GM12878 (cell line): ENCODE results near the gene USP4. TPM values are rescaled to one million over a fixed set of nuclear protein-coding genes. Genes with fewer than 3 reads are reported as not detected.

ENCODE experiments used
- ATAC-seq: fragments of 200-7000 bp; cut with Tn5 transposase; 3 replicates; pipeline ENCODE4 v1.9.1; 2020; ENCODE audit warnings: mild to moderate bottlenecking, moderate library complexity
- BruUV-seq: library from RNA; stranded (reverse); fragments of 400-500 nt; replicated peaks from 2 replicates; lab custom pipeline; 2021; lab: Mats Ljungman, UMichigan
- CTCF ChIA-PET: fragments of 300-600 bp; sonication (Branson Sonifier 250); formaldehyde crosslinking; extraction: SDS; loops from one replicate; lab custom pipeline; 2021; ENCODE audit warnings: inconsistent platforms; lab: Yijun Ruan, JAX
- POLR2A ChIA-PET: fragments of 350-600 bp; formaldehyde crosslinking; extraction: SDS; loops from one replicate; lab custom pipeline; 2021; ENCODE audit warnings: inconsistent platforms; lab: Charles Lee
- RAD21 ChIA-PET: fragments of 300-600 bp; sonication (Branson Sonifier 250); formaldehyde crosslinking; loops from one replicate; lab custom pipeline; 2023; ENCODE audit warnings: antibody characterized with exemption; ENCODE audit not compliant: unreplicated experiment; lab: Charles Lee
- SMC1A ChIA-PET: fragments of 300-600 bp; sonication (Branson Sonifier 250); formaldehyde crosslinking; loops from one replicate; lab custom pipeline; 2023; ENCODE audit not compliant: unreplicated experiment, uncharacterized antibody; lab: Charles Lee
- DNase-seq: peaks from one replicate; pipeline ENCODE4 v3.0.0-alpha.2; 2011; ENCODE audit warnings: low read depth, low spot score
- FAIRE-seq: peaks from 3 replicates; lab custom pipeline; 2011; peaks lifted over from hg19 to GRCh38; lab: Jason Lieb, UNC
- H2AFZ ChIP-seq: 2 replicates; pipeline ENCODE4 v1.6.0; 2011; ENCODE audit warnings: low read depth, low read length, control low read depth; ENCODE audit not compliant: control insufficient read depth
- H3K27ac ChIP-seq: 2 replicates; pipeline ENCODE4 v1.5.1; 2011; ENCODE audit warnings: control low read depth; ENCODE audit not compliant: control insufficient read depth, insufficient read depth
- H3K27me3 ChIP-seq, 2 experiments: replicated peaks in 1 of 2; 2 replicates each; pipeline versions ENCODE4 v1.6.0 to v1.6.1; 2011; ENCODE audit warnings: low read length in 1 of 2; ENCODE audit not compliant: control insufficient read depth in 2 of 2, insufficient read depth in 2 of 2
- H3K36me3 ChIP-seq, 2 experiments: 2 replicates each; pipeline ENCODE4 v1.5.1; 2011; ENCODE audit warnings: low read length in 1 of 2; ENCODE audit not compliant: control insufficient read depth in 2 of 2, insufficient read depth in 2 of 2
- H3K4me1 ChIP-seq: 2 replicates; pipeline ENCODE4 v1.6.1; 2011; ENCODE audit warnings: mild to moderate bottlenecking, low read length, moderate library complexity, mixed read lengths; ENCODE audit not compliant: control insufficient read depth, insufficient read depth
- H3K4me2 ChIP-seq: 2 replicates; pipeline ENCODE4 v1.6.0; 2011; ENCODE audit warnings: control low read depth; ENCODE audit not compliant: control insufficient read depth, insufficient read depth
- H3K4me3 ChIP-seq: fragments of 200-600 bp; sonication (generic); 2 replicates; pipeline ENCODE4 v1.5.1; 2016
- H3K79me2 ChIP-seq: 2 replicates; pipeline ENCODE4 v1.6.0; 2011; ENCODE audit warnings: low read length; ENCODE audit not compliant: control insufficient read depth, insufficient read depth
- H3K9ac ChIP-seq: 2 replicates; pipeline ENCODE4 v1.8.0; 2011; ENCODE audit warnings: low read length, control low read depth, mixed read lengths; ENCODE audit not compliant: control insufficient read depth, insufficient read depth
- H3K9me3 ChIP-seq: replicated peaks from 3 replicates; pipeline ENCODE4 v1.5.1; 2011; ENCODE audit warnings: mild to moderate bottlenecking, low read length; ENCODE audit not compliant: control insufficient read depth, insufficient read depth
- H4K20me1 ChIP-seq: 2 replicates; pipeline ENCODE4 v1.6.0; 2011; ENCODE audit not compliant: control insufficient read depth, insufficient read depth
- CEBPB ChIP-seq, 2 experiments: fragments of 150-350 bp in 1 of 2; IDR thresholded peaks; 2 replicates each; pipeline ENCODE4 v1.6.1; 2012 to 2014; ENCODE audit warnings: low read depth in 2 of 2, low read length in 2 of 2, borderline replicate concordance in 1 of 2, inconsistent platforms in 1 of 2
- CHD1 ChIP-seq: IDR thresholded peaks from 2 replicates; pipeline ENCODE4 v1.6.1; 2012; ENCODE audit warnings: low read depth, low read length, improper control_type of control experiment
- JUNB ChIP-seq: IDR thresholded peaks from 2 replicates; pipeline ENCODE4 v1.6.1; 2016; ENCODE audit warnings: antibody characterized with exemption, mild to moderate bottlenecking
- MXI1 ChIP-seq: fragments of 150-350 bp; IDR thresholded peaks from 2 replicates; pipeline ENCODE4 v1.6.1; 2011; ENCODE audit warnings: low read depth, mild to moderate bottlenecking, inconsistent platforms, low read length, improper control_type of control experiment
- ZNF24 ChIP-seq: fragments of 450-650 bp; IDR thresholded peaks from 2 replicates; pipeline ENCODE4 v1.6.1; 2017; ENCODE audit warnings: antibody characterized with exemption, mild to moderate bottlenecking
- WGBS: methylation state at CpG from one replicate; pipeline ENCODE4 v1.1.6; 2016; ENCODE audit warnings: low lambda C conversion rate; ENCODE audit not compliant: insufficient replicate concordance, insufficient coverage; ENCODE audit errors: missing lambda C conversion rate; 5-methylcytosine and 5-hydroxymethylcytosine counted together
- in situ Hi-C: fragments of 300-500 bp; cut with MboI; formaldehyde crosslinking; loops from 9 replicates; pipeline ENCODE4 v1.14.3; 2018; ENCODE audit warnings: mixed read lengths
- intact Hi-C: fragments of 100-400 bp; cut with micrococcal nuclease; formaldehyde crosslinking; loops from one replicate; pipeline ENCODE4 v1.14.2; 2022; ENCODE audit not compliant: unreplicated experiment
- polyA plus RNA-seq, 11 experiments: library from polyadenylated mRNA; depleted of rRNA in 4 of 11; unstranded in 6 of 11; stranded (reverse) in 5 of 11; fragments of >200 nt; fragmentation: Nextera tagmentation in 4 of 11; fragmentation: Illumina TruSeq in 1 of 11; extraction: Ambion mirVana in 4 of 11; extraction: Trizol in 1 of 11; gene quantifications; 1 replicate in 1 of 11; 2 replicates in 10 of 11; pipeline versions ENCODE4 v1.2.1 to v1.2.3, GENCODE V29; 2011 to 2016; ENCODE audit warnings: inconsistent platforms in 2 of 11, missing spikeins in 2 of 11, low read depth in 1 of 11
- total RNA-seq, 4 experiments: library from RNA; depleted of rRNA in 3 of 4; stranded (reverse); fragments of >200 nt in 3 of 4; fragmentation: Illumina TruSeq in 1 of 4; extraction: Trizol in 1 of 4; gene quantifications; 2 replicates each; pipeline versions ENCODE4 v1.2.1 to v1.2.3, GENCODE V29; 2013 to 2021
- TF ChIP-seq, protein P1 (sequence below): fragments of 450-650 bp; IDR thresholded peaks from 2 replicates; pipeline ENCODE4 v1.6.1; 2016; ENCODE audit warnings: mild to moderate bottlenecking, moderate library complexity, borderline replicate concordance
- TF ChIP-seq, protein P2 (sequence below): IDR thresholded peaks from 2 replicates; pipeline ENCODE4 v1.6.1; 2012; ENCODE audit warnings: mild to moderate bottlenecking, low read depth, low read length
- TF ChIP-seq, protein P3 (sequence below): fragments of 450-650 bp; IDR thresholded peaks from 2 replicates; pipeline ENCODE4 v1.6.1; 2017; ENCODE audit warnings: antibody characterized with exemption, mild to moderate bottlenecking, moderate library complexity
- TF ChIP-seq, protein P4 (sequence below): fragments of 450-650 bp; IDR thresholded peaks from 2 replicates; pipeline ENCODE4 v1.6.1; 2014; ENCODE audit warnings: mild to moderate bottlenecking
- TF ChIP-seq, protein P5 (sequence below): IDR thresholded peaks from 2 replicates; pipeline ENCODE4 v1.6.1; 2012; ENCODE audit warnings: low read depth, low read length, improper control_type of control experiment

USP4 gene
- total and polyA plus RNA-seq, 10 of the 15 experiments (the other 5 are each of a cell fraction or from before 2014, with no cell fraction given): 26.5 to 77.1 (median 66.0) TPM

DNA sequence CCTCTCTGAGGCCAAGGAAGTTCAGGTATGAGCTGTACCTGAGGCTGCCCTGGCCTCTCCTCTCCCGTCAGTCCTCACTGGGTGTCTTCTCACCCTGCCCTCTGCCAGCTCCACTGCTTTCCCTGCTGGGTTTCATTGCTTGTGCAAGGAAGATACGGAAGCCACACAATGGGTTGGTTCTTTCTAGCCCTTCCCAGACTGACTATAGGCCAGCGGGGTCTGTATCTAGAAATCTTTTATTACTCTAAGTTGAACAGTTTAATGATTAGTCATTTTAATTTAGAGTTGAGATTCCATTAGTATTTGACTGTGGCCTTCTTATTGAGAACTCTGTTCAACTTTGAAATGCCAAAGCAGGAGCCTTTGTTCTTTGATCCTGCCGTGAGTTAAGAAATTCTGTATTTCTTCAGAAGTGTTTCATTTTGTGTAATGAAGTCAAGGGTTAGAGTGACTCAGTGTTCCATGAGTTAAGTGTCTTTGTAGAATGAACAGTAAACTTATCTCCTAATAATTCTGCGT lies 79.0 kb downstream of the USP4 start:
- no peak overlapping the region for H3K27ac ChIP-seq
- no TSS peak for BruUV-seq
- H3K4me3 ChIP-seq: no peak overlapping the region
- H3K79me2 ChIP-seq: no peaks in the 10 kb centered on the region
- H3K9ac ChIP-seq: no peak overlapping the region
- POLR2A ChIA-PET: interaction anchor here (0.7 kb wide), 1 partner anchor 266 kb away, joined by 5 read pairs; no protein-coding TSS in a partner anchor
- ATAC-seq: no peak
- TF ChIP-seq, protein P1, sequence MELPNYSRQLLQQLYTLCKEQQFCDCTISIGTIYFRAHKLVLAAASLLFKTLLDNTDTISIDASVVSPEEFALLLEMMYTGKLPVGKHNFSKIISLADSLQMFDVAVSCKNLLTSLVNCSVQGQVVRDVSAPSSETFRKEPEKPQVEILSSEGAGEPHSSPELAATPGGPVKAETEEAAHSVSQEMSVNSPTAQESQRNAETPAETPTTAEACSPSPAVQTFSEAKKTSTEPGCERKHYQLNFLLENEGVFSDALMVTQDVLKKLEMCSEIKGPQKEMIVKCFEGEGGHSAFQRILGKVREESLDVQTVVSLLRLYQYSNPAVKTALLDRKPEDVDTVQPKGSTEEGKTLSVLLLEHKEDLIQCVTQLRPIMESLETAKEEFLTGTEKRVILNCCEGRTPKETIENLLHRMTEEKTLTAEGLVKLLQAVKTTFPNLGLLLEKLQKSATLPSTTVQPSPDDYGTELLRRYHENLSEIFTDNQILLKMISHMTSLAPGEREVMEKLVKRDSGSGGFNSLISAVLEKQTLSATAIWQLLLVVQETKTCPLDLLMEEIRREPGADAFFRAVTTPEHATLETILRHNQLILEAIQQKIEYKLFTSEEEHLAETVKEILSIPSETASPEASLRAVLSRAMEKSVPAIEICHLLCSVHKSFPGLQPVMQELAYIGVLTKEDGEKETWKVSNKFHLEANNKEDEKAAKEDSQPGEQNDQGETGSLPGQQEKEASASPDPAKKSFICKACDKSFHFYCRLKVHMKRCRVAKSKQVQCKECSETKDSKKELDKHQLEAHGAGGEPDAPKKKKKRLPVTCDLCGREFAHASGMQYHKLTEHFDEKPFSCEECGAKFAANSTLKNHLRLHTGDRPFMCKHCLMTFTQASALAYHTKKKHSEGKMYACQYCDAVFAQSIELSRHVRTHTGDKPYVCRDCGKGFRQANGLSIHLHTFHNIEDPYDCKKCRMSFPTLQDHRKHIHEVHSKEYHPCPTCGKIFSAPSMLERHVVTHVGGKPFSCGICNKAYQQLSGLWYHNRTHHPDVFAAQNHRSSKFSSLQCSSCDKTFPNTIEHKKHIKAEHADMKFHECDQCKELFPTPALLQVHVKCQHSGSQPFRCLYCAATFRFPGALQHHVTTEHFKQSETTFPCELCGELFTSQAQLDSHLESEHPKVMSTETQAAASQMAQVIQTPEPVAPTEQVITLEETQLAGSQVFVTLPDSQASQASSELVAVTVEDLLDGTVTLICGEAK: no peak
- TF ChIP-seq CHD1 (no peak), JUNB (no peak), ZNF24 (no peak), CEBPB (IDR thresholded peaks at IDR 0.05; ENCODE audit: borderline replicate concordance in 1 of 2, low read depth in 2 of 2, low read length in 2 of 2) (no peak), MXI1 (no peak)
- TF ChIP-seq, protein P2, sequence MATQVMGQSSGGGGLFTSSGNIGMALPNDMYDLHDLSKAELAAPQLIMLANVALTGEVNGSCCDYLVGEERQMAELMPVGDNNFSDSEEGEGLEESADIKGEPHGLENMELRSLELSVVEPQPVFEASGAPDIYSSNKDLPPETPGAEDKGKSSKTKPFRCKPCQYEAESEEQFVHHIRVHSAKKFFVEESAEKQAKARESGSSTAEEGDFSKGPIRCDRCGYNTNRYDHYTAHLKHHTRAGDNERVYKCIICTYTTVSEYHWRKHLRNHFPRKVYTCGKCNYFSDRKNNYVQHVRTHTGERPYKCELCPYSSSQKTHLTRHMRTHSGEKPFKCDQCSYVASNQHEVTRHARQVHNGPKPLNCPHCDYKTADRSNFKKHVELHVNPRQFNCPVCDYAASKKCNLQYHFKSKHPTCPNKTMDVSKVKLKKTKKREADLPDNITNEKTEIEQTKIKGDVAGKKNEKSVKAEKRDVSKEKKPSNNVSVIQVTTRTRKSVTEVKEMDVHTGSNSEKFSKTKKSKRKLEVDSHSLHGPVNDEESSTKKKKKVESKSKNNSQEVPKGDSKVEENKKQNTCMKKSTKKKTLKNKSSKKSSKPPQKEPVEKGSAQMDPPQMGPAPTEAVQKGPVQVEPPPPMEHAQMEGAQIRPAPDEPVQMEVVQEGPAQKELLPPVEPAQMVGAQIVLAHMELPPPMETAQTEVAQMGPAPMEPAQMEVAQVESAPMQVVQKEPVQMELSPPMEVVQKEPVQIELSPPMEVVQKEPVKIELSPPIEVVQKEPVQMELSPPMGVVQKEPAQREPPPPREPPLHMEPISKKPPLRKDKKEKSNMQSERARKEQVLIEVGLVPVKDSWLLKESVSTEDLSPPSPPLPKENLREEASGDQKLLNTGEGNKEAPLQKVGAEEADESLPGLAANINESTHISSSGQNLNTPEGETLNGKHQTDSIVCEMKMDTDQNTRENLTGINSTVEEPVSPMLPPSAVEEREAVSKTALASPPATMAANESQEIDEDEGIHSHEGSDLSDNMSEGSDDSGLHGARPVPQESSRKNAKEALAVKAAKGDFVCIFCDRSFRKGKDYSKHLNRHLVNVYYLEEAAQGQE: no peak
- TF ChIP-seq, protein P3, sequence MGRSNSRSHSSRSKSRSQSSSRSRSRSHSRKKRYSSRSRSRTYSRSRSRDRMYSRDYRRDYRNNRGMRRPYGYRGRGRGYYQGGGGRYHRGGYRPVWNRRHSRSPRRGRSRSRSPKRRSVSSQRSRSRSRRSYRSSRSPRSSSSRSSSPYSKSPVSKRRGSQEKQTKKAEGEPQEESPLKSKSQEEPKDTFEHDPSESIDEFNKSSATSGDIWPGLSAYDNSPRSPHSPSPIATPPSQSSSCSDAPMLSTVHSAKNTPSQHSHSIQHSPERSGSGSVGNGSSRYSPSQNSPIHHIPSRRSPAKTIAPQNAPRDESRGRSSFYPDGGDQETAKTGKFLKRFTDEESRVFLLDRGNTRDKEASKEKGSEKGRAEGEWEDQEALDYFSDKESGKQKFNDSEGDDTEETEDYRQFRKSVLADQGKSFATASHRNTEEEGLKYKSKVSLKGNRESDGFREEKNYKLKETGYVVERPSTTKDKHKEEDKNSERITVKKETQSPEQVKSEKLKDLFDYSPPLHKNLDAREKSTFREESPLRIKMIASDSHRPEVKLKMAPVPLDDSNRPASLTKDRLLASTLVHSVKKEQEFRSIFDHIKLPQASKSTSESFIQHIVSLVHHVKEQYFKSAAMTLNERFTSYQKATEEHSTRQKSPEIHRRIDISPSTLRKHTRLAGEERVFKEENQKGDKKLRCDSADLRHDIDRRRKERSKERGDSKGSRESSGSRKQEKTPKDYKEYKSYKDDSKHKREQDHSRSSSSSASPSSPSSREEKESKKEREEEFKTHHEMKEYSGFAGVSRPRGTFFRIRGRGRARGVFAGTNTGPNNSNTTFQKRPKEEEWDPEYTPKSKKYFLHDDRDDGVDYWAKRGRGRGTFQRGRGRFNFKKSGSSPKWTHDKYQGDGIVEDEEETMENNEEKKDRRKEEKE: no peak
- TF ChIP-seq, protein P4, sequence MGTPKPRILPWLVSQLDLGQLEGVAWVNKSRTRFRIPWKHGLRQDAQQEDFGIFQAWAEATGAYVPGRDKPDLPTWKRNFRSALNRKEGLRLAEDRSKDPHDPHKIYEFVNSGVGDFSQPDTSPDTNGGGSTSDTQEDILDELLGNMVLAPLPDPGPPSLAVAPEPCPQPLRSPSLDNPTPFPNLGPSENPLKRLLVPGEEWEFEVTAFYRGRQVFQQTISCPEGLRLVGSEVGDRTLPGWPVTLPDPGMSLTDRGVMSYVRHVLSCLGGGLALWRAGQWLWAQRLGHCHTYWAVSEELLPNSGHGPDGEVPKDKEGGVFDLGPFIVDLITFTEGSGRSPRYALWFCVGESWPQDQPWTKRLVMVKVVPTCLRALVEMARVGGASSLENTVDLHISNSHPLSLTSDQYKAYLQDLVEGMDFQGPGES: no peak
- TF ChIP-seq, protein P5, sequence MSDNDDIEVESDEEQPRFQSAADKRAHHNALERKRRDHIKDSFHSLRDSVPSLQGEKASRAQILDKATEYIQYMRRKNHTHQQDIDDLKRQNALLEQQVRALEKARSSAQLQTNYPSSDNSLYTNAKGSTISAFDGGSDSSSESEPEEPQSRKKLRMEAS: no peak
- TF ChIP-seq, all 136 proteins: peak for 0
- Histone ChIP-seq H4K20me1 (no peaks in the 10 kb centered on the region), H3K36me3 (no peaks in the 10 kb centered on the region), H2AFZ (no peak overlapping the region), H3K4me2 (no peak overlapping the region), H3K27me3 (no peaks in the 10 kb centered on the region), H3K9me3 (no peaks in the 10 kb centered on the region), H3K4me1 (no peaks in the 10 kb centered on the region)
- ChIA-PET CTCF (no interaction called here), SMC1A (no interaction called here), RAD21 (no interaction called here)
- intact Hi-C loops (no loop called here), in situ Hi-C loops (no loop called here)
- FAIRE-seq (no peak), DNase-seq (no peak)
- WGBS: 76% methylated on average over 5 of the region's 5 CpGs
